GM21528 (cell line): ENCODE results near the gene AFF4.
"Not testable (repeated sequence)": the region's sequence is repeated elsewhere in the genome, so short reads cannot be mapped to it uniquely, and the experiment has no call there.

ENCODE experiments used
- ATAC-seq: cut with Tn5 transposase; IDR thresholded peaks from one replicate; pipeline ENCODE4 v1.9.1; 2021; ENCODE audit warnings: mild to moderate bottlenecking, moderate library complexity; ENCODE audit not compliant: unreplicated experiment, low FRiP score

AFF4 gene

DNA sequence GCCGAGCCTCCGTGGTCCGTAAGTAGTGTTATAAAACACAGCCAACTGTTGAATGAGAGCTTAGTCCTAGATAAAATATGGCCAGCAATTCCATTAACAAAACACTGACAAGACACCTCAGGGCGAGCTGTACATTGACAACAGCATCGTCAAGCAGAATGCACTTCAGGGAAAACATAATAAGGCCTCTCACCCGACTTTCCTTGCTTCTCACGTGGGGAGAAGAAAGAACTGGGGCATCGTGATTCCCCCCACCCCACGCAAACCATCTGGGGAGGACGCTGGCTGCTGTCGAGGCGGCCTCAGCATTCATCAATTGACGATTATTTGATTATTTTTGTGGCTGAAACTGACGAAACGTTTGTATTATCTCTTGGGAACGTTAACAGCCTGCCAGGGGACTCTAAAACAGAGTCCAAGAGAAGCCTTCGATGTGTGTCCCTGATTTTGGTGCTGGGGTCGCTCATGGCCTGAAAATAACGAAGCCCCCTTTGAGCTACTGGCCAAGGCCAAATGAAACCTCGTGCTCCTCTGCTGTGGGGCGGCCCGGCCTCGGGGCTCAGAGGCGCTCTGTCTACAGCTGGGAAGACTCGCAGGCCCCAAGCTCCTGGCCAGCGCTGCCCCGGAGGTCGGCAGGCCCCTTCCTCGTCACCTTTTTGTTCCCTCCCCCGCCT is 97.6 kb downstream of the AFF4 start:
- peak; percentile 38 for ATAC-seq

- no peak for ATAC-seq
These were observed 102.7 kb downstream of the AFF4 start for GRCh38 chr5:132860742-132861141.

- no peak for ATAC-seq
These were observed 103.5 kb downstream of the AFF4 start for GRCh38 chr5:132859889-132860437.

- ATAC-seq: no peak
These were observed 107.4 kb downstream of the AFF4 start for GRCh38 chr5:132856011-132856410.

DNA sequence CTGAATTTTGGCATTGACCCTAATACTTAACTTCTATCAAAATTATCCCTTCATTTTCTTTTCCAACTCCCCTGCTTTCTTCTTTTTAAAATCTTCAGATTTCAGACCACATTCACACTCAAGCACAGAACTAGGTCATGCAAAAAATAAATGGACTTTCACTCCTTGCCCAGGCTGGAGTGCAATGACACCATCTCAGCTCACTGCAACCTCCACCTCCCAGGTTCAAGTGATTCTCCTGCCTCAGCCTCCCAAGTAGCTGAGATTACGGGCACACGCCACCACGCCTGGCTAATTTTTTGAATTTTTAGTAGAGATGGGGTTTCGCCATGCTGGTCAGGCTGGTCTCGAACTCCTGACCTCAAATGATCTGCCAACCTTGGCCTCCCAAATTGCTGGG is 108.4 kb downstream of the AFF4 start:
- not testable (repeated sequence) for ATAC-seq

DNA sequence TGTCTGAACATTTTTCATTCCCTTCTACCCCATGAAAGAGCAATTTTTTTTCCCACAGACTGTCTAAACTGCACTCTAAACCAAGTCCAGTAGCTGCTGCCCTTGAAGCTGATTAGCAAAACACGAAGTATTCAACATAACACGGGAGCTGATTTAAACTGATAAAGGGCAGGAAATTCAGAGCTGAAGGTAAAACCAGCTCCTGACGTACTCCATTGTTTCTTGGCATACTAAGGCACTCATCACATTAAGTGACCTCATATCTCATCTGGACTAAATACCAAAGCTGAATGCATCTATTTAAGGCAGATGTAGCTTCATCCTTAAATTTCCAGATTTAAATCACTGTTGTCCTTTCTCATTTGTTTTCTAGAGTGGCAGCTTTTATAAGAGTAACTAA is 109.1 kb downstream of the AFF4 start:
- ATAC-seq: no peak

DNA sequence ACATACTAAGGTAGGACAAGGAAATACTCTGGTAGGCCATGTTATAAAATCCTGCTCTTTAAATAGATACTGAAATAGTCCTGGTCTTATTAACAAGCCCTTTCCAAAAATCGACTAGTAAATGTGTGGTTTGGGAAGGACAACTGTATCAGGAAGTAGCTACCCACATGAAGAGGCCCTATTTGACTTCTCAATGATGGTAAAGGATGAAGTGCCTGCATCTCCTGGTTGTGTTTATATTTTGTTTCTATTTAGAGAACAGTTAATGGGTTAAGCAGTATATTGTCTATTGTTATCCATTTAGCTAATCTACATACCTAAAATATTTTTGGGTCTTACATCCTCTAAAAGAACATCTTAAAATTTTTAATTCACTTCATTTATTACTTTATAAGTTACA is 109.6 kb downstream of the AFF4 start:
- no peak for ATAC-seq

- ATAC-seq: no peak
These were observed 110.1 kb downstream of the AFF4 start for GRCh38 chr5:132853323-132853722.

GRCh38 chr5:132850066-132850465 is 113.4 kb downstream of the AFF4 start:
- no peak for ATAC-seq

DNA sequence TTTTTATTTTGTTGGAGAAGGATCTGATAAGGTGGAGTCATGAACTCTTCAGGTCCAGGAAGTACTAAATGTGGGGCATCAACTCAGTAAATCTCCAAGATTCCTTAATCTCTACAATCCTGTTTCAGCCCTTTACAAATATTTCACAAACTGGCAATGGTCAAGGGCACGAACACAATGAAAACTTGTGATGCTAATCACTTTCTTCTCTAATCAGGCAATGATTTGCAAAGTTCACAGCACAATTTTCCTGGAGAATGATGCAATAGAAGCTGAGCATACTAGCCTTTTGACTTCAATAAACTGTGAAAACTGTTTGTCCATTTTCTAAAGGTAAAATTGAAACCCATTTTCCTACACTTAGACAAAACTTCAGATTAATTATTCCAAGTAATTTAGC is 114.1 kb downstream of the AFF4 start:
- ATAC-seq: no peak

DNA sequence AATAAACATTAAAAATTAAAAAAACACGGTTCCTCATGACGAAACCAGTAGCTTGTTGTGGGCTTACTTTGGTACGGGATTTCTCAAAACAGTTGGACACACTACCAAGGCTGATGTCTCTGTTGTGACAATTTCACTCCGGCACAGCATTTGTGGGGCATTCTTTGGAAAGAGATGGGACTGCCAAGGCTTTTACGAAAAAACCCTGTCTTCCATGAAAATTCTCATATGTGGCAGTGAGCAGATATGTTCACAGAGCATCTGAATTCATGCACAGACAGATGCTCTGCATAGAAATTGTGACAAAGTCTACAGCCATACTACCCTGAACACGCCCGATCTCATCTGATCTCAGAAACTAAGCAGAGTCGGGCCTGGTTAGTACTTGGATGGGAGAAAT is 115.2 kb downstream of the AFF4 start:
- no peak for ATAC-seq

GRCh38 chr5:132841305-132841704 is 122.1 kb downstream of the AFF4 start:
- no peak for ATAC-seq

- no peak for ATAC-seq
These were observed 122.5 kb downstream of the AFF4 start for GRCh38 chr5:132840896-132841295.

GRCh38 chr5:132840313-132840712 is 123.1 kb downstream of the AFF4 start:
- ATAC-seq: no peak

- no peak for ATAC-seq
These were observed 123.8 kb downstream of the AFF4 start for GRCh38 chr5:132839426-132840301.

DNA sequence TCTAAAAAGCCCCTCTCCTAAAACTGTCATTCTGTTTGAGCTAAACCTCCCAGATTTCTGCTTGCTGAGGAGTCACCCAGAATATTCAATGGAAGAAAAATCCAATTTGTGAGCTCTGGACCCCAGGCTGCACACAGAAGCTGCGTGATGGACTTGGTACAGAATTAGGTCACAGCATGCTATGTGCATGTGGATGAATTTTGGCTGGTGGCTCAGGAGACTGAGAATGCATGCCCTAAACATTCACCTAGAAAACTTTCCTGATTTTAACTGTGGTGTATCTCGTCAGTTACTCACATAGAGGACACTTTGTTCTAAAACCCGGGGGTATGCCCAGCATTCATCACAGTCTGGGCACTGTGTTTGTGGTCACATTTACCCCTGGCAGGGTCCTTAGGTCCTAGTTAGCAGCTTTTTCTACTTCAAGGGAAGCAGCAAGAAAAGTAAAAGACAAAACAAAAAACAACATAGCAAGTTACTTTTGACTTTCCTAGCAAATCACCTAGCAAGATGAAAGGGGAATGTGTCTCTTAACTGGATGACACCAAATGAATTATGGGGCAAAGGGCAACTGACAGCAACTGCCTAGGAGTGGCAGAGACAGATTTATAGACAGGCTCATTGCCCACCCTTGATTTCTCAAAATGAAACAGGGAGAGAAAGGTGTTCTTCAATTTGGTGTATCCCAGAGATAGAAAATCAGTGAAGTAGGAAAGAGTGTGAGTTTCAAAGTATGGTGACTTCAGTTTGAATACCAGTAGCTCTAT is 124.7 kb downstream of the AFF4 start:
- no peak for ATAC-seq

DNA sequence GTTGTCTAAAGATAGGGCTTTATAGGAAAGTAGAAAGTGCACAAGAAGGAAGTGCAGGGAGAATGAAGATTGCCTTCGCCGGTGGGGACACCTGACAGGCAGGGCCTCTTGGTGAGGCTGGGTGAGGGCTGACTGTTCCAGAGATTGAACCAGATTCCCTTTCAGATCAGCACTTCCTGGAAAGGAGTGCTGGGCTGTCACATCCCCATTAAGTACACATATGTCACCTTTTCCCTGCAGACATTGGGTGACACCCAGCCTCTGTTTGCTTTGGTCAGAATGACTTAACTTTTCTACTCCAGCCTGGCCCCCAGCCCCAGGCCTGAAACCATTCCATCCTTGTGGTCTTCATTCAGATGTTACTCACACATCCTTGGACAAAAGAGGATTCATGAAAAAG is 125.6 kb downstream of the AFF4 start:
- ATAC-seq: no peak

- no peak for ATAC-seq
These were observed 126.6 kb downstream of the AFF4 start for GRCh38 chr5:132836852-132837251.

DNA sequence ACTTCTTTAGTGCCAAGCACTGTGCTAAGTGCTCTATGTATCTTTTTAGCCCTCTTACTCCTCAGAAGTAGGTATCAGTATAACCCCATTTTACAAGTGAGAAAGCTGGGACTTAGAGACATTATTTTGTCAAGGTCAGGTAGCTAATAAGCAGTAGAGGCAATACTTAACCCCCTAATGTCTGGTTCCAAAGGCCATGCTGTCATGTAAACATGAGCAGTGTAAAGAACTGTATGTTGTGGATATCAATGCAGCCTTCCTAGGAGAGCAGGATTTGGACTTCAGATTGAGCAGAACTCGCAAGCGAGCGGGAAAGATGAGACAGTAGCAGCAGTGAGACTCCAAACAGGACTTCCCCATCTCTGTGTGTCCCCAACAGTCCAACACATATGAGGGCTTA is 129.4 kb downstream of the AFF4 start:
- no peak for ATAC-seq

- ATAC-seq: no peak
These were observed 130.8 kb downstream of the AFF4 start for GRCh38 chr5:132832612-132833011.
